ENCODE measurements around the gene YIF1A.
"Not testable (repeated sequence)": the region's sequence is repeated elsewhere in the genome, so short reads cannot be mapped to it uniquely, and the experiment has no call there.

YIF1A gene

GRCh38 chr11:66268952-66269905 lies 19.7 kb downstream of the YIF1A start:
- DNase-seq (ENCODE audit: low spot score): peak; percentile 33

DNA sequence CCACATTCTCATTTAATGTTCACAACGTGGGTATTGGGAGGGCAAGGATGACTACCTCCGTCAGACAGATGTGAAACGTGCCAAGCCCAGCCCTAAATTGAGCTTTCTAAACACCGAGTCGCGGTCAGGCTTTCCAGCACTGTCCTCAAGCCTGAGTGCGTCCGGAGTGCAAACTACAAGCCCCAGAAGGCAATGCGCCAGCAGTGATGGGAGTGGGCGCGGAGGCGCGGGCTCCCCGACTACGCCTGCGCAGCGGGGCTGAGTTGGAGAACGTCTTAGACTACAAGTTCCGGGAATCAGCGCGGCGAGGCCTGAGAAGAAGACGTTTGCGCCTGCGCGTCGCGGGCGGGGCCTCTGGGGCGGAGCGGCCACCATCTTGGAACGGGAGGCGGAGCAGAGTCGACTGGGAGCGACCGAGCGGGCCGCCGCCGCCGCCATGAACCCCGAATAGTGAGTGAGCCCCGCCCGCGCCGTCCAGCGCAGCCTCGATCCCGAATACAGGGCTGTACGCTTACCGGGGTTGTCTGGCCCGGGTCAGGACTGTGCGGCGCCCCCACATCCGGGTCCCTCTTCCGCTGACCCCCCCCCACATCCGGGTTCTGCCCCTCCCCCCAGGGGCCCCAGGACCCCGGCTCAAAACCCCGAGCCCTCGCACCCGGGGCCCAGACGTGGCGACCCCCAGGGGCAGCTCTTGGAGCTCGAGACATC lies 20.5 kb downstream of the YIF1A start, which contains the start of gene RAB1B:
TSS of gene RAB1B (plus strand) at position 396 of the 708 bp plus-strand sequence. CDS start at position 437, 41 bp downstream.
- peak; percentile 97 for DNase-seq (ENCODE audit: low spot score)

DNA sequence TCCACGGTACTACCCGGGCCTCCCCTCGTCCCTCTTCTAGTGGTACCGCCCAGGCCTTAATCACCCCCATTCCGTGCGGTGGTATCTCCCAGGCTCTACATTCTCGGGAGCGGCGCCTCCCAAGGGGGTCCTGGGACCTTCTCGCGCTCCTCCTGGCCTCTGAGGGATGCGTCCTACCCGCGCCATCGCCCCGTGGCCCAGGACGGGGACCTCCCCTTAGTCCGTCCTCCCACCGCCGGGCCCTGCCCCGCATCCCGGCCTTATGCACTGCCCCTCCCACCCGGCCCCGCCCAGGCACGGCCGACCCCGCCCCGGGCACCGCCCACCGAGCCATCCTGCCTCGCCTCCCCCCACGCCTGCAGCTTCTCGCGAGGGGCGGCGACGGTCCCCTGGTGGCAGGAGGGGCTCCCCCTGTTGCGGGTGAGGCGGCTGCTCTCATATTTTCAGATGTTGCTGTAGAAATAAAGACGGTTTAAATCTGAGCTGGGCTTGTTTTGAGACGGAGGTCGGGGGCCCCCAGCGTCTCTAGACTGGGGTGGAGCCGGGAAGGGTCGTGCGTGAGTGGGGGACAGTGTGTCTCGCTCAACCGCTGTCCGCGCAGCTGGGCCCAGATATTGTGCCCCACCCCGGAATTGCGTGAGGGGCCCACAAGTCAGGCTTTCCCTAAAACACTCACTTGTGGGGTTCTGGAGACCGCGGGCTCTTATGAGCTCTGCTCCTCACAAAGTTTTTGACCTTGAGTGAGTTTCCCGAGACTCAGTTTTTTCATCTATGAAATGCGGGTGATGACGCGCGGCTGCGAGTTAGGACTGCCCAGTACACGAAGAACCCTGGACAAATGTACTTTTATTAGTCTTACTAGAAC lies 21.3 kb downstream of the YIF1A start:
- peak; percentile 88 for DNase-seq (ENCODE audit: low spot score)

DNA sequence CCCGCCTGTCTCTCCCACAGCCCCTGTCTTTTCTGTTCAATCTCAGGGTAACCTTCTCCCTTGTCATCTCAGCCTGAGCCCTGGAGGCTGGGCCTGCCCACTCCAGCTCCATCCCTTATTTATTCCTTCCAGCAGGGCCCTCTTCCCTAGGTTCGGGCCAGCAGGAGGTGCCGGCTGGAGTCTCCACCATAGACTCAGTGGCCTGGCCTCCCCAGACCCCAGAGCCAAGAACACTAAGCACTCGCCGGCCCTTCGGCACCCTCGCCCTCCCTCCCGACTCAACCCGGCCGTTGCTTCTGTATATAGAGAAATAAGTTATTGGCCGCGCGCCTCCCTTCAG lies 21.9 kb downstream of the YIF1A start:
- DNase-seq (ENCODE audit: low spot score): no peak

- no peak for DNase-seq (ENCODE audit: low spot score)
Measured at GRCh38 chr11:66266378-66267038, 22.4 kb downstream of the YIF1A start.

DNA sequence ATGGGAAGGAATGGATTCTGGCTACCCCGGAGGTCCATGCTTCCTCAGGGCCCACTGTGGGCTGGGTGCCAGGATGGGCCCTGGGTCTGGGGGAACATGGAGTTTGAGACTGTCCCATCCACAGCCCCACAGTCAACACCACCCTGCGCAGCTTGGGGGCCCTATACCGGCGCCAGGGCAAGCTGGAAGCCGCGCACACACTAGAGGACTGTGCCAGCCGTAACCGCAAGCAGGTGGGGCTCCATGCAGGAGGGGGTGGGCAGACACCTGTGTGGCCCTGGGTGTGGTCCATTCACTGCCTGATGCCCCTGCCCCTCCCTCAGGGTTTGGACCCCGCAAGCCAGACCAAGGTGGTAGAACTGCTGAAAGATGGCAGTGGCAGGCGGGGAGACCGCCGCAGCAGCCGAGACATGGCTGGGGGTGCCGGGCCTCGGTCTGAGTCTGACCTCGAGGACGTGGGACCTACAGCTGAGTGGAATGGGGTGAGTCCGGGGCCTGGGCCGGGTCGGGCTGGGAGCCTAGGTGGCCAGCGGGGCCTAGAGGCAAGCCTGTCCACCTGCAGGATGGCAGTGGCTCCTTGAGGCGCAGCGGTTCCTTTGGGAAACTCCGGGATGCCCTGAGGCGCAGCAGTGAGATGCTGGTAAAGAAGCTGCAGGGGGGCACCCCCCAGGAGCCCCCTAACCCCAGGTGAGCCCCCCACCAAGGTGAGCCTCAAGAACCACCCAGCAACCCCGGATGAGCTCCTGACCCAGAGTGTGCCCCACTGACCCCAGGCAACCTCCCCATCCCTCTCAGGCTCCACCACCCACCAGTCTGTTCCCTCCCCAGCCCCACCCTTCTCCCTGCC lies 23.2 kb downstream of the YIF1A start:
- DNase-seq (ENCODE audit: low spot score): no peak

DNA sequence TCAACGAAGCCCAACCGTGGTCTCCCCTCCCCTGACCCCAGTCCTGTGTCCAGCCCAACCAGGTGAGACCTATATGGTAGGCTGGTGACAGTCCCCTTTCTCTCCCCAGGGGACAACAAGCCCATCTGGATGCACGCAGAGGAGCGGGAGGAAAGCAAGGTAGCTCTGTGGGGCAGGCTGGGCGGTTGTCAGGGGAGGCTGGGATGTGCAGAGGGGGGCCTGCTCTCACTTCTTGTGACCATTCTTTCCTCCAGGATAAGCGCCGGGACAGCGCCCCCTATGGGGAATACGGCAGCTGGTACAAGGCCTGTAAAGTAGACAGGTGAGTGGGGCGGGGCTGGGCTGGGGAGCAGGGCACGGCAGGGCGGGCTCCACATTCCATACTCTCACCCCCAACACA lies 24.0 kb downstream of the YIF1A start:
- no peak for DNase-seq (ENCODE audit: low spot score)

DNA sequence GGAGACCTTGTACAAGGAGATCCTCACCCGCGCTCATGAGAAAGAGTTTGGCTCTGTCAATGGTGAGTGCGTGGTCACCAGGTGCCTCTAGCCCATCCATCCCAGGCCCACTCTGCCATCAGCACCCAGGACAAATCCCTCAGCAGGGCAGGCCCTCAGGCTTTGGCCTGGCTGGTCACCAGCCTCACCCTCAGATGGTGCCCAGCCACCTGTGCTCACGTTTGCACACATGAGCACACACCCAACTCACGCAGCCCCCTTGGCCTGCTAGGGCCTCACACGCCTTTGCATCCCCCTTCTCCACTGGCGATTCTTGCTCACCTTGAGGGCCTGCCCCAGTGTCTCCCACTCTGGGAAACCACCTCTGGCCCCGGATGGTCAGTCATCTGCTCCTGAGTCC lies 24.6 kb downstream of the YIF1A start:
- no peak for DNase-seq (ENCODE audit: low spot score)

- no peak for DNase-seq (ENCODE audit: low spot score)
Measured at GRCh38 chr11:66263785-66264184, 25.2 kb downstream of the YIF1A start.

DNA sequence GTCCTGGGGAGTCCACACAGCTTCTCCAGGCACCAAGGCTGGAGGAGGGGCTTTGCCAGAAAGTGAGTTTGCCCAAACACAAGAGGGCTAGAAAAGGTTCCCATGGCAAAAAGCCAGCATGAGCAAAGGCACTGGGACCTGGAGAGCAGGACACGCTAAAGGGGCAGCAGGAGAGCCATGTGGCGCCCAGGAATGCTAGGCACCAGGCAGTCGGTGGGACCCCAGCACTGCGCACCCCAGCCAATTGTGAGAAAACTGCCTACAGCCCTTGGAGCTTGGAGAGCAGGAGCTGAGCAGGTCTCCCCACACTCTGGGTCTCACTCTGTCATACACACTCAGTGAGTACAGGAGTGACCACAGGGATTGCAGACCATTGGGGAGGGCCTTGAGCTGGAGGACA lies 25.7 kb downstream of the YIF1A start:
- DNase-seq (ENCODE audit: low spot score): no peak

GRCh38 chr11:66262696-66263095 lies 26.2 kb downstream of the YIF1A start:
- DNase-seq (ENCODE audit: low spot score): no peak

- no peak for DNase-seq (ENCODE audit: low spot score)
Measured at GRCh38 chr11:66262191-66262590, 26.8 kb downstream of the YIF1A start.

- no peak for DNase-seq (ENCODE audit: low spot score)
Measured at GRCh38 chr11:66261578-66261977, 27.4 kb downstream of the YIF1A start.

DNA sequence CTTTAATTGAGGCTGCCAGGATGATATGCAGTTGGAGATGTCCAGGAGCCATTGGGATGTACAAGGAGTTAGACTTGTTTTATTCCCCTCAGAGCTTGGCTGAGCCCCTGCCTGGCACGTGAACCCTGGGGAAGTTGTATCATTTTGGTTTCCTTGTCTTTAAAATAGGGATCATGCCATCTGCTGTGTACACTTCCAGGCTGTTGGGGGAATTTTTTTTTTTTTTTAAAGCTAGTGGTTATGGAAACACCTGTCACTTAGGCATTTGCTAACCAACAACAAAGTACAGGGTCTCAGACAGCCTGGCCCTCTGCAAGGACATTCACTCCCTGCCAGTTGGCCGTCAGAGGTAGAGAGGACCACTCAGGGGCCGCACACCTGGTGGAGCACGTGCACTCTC lies 29.0 kb downstream of the YIF1A start:
- DNase-seq (ENCODE audit: low spot score): no peak

DNA sequence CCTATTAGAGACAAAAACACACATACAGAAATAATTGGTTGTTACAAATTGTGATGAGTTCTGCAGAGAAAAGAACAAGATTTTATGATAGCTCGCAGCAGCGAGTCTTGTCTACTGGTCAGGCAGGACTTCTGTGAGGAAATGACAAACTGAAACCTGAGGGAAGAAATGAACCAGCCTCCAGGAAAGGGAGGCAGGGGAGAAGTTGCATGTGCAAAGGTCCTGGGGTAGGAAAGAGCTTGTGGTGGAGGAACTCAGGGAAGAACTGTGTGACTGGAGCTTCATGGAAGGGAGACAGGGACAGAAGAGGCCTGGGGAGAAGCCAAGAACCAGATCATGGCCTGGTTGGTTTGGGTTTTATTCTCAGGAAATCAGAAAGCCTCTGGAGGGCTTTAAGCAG lies 29.7 kb downstream of the YIF1A start:
- no peak for DNase-seq (ENCODE audit: low spot score)

DNA sequence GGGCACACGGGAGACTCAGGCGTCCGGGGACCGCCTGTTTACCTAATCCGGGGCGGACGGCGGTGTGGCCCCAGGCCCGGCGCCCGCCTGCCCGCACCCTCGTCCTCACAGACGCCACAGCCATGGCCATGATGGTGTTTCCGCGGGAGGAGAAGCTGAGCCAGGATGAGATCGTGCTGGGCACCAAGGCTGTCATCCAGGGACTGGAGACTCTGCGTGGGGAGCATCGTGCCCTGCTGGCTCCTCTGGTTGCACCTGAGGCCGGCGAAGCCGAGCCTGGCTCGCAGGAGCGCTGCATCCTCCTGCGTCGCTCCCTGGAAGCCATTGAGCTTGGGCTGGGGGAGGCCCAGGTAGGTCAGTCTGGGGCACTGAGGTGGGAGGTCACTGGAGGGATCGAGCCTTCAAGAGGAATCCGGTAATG lies 30.5 kb downstream of the YIF1A start:
- DNase-seq (ENCODE audit: low spot score): no peak

DNA sequence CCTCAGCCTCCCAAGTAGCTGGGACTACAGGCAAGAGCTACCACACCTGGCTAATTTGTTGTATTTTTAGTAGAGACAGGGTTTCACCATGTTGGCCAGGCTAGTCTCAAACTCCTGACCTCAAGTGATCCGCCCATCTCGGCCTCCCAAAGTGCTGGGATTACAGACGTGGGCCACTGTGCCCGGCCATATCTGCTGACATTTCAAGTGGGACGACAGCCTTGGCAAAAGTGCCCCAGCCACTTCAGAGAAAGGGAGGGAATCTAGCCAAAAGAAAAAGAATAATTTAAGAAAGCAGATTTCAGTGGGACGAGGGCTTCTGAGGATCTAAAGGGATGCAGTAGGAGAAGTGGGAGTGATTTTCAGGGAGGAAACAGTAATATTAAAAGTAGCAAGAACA lies 35.9 kb downstream of the YIF1A start:
- DNase-seq (ENCODE audit: low spot score): not testable (repeated sequence)

GRCh38 chr11:66251809-66252208 lies 37.1 kb downstream of the YIF1A start:
- DNase-seq (ENCODE audit: low spot score): no peak

- DNase-seq (ENCODE audit: low spot score): no peak
Measured at GRCh38 chr11:66248903-66249302, 40.0 kb downstream of the YIF1A start.

- DNase-seq (ENCODE audit: low spot score): no peak
Measured at GRCh38 chr11:66247801-66248200, 41.1 kb downstream of the YIF1A start.

DNA sequence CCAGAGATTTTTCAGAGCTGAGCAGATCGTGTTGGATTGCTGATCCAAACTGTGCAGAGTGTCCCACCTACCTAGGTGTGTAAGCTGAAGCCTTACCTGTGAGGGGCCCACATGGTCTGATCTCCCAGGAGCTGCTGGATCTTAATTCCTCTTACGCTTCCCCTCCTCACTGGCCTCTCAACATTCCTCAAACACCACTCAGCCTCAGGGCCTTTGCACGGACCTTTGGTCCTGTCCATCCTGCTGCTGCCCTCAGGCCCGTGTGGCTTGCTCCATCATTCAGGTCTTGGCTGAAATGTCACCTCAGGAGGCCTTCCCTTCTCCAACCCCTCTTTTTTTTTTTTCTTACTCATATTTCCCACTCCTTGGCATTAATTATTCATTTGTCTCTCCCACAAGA lies 41.6 kb downstream of the YIF1A start:
- no peak for DNase-seq (ENCODE audit: low spot score)
